Stimulated activated CD4-positive, alpha-beta T cell treated with anti-CD3 and anti-CD28 coated beads, Interleukin-12 subunit alpha, Interleukin-12 subunit beta, amount 100 ng/mL, for 24 hours (primary cell): ENCODE data around the gene SSC4D.
"Not testable (repeated sequence)": the region's sequence is repeated elsewhere in the genome, so short reads cannot be mapped to it uniquely, and the experiment has no call there.

ENCODE experiments used
- DNase-seq, 2 experiments: peaks; one replicate each; pipeline ENCODE4 v3.0.0-alpha.2; 2020; ENCODE audit warnings: low read depth in 2 of 2

The SSC4D gene

DNA sequence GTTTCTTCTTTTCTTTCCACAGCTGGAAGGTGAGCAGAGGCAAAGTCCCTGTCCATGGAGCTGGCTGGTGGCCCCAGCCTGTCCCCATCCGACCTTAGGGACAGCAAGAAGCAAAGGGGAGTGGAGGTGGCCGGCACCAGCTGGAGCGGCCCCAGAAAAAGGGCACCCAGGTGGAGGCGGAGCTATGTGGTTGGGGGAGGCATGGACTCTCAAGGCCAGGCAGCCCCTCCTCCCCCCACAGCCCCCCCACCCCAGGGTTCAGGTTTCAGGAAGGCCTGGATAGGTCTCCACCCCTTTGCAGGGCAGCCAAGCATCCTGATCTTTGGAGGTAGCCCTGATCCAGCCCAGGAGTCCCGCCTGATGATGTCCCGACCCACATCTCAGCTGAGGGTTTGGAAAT is at the start of gene SSC4D:
Gene SSC4D, minus strand, starts transcription at position 161 of the 400 bp plus-strand sequence. CDS start 5,258 bp downstream, outside the sequence.
- DNase-seq, result no peak

DNA sequence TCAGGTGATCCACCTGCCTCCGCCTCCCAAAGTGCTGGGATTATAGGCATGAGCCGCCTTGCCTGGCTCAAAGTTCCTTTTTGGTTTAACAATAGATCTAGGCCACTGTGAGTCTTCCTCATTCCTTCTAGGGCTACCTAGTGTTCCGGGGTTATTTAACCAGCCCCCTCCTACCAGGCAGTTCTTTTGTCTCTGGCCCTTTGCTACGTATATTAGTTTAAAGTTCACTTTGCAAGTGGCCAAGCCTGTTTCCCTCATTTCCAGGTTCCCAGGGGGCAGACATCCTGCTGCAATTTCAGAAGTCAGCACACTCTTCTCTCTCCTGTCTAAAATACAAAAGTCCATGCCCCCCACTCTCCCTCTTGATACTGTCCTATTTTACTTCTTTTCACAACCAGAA is 49.0 kb upstream of the SSC4D start:
- not testable (repeated sequence) for DNase-seq

DNA sequence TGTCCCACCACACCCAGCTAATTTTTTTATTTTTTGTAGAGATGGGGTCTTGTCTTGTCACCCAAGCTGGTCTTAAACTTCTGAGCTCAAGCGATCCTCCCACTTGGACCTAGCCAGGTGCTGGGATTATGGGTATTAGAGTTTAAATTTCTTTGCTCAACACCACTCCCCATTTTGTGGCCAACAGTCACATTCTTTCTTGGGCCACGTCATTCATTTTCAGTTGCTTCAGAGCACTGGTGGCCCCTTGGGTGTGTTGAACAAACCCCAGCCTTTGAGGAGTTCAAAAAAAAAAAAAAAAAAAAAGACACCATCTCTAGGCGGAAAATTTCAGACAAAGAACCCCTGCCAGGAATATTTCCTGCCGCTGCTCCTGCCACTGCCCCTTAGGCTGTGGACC is 47.5 kb upstream of the SSC4D start:
- DNase-seq, result not testable (repeated sequence)

DNA sequence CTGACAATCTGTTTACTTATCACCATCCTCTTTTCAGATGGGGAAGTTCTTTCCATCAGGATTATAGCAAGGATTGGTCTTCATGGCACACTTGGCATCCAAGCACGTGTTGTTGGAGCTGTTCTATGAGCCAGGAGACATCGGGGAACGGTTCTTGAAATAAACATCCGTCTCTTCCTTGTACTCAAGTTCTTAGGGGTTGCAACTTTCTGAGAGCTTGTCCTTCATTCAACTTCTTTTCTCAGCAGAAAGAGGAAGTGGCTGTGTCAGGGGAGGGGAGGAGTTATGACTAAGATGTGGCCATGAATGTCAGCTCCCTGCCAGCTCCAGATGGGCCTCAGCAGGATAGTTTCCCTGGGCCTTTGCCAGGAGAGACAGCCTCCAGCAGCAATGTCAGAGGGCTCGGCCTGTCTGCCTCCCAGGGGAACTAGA is 36.1 kb upstream of the SSC4D start:
- not testable (repeated sequence) for DNase-seq

DNA sequence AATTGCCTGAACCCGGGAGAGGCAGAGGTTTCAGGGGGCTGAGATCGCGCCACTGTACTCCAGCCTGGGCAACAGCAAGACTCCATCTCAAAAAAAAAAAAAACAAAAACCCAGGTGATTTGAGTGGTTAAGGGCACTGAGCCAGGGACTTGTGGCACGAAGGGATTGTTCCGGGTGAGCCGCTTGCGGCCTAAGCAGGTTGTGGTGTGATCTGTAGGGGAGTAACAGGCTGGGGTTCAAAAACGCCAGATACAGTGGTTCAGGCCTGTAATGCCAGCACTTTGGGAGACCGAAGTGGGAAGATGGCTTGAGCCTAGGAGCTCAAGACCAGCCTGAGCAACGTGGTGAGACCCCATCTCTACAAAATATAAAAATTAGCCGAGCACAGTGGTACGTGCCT is 34.3 kb upstream of the SSC4D start:
- DNase-seq, result not testable (repeated sequence)

DNA sequence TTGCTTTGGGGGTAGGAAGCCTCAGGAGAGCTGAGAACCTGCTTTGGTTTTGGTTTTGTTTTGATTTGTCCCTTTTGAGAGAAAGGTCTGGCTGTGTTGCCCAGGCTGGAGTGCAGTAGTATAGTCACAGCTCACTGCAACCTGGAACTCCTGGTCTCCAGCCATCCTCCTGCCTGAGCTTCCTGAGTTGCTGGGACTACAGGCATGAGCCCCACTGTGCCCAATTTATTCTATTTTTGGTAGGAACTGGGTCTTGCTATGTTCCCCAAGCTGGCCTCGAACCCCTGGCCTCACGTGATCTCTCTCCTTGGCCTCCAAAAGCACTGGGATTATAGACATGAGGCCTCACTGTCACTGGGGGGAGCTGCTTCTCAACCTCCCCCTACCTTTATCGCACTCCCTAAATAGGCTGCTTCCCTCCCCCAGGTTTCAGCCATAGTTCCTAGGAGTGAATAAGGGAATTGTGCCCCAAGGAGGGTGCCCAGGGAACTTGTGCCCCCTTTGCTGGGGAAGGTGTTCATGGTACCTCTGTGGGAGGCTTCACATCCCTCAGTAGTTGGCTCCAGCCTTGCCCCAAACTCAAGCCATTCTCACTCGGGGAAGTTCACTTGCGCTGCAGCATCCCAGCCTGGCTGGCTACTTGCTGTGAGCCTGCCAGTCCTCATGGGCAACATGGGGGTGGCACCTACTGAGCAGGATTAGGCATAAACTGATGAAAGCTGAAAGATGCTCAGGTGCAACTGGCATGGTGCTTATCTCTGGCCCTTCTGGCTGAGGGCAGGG is 33.4 kb upstream of the SSC4D start:
- DNase-seq, result not testable (repeated sequence)

DNA sequence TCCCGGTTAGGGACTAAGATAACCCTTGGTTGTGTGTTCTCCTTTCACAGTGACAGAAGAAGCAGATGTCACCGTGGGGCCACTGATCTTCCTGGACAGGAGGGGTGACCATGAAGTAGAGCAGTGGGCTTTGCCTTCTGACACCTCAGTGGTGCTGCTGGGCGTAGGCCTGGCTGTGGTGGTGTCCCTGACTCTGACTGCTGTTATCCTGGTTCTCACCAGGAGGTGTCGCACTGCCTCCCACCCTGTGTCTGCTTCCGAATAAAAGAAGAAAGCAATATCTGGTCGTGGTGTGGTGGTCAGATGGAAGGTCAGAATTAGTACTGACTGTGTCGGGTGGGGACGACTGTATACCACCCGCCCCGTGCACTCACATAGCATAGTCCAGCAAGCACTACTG is 32.3 kb upstream of the SSC4D start:
- DNase-seq, result not testable (repeated sequence)

DNA sequence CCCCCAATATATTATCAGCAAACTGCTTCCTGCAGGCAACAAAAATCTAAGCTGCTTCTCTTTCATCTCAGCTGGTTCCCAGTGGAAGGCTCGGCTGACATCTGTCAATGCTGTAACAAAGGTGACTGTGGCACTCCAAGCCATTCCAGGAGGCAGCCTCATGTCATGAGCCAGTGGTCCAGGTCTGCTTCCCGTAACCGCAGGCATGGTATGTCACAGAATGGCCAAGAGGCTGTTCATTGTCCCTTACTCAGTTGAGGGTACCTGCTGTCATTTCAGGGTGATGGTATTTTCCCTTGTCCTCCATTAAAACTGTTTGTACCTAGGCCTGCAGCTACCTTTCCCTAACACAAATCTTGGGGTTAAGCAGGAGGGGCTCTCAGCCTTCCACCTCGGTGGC is 30.9 kb upstream of the SSC4D start:
- not testable (repeated sequence) for DNase-seq

DNA sequence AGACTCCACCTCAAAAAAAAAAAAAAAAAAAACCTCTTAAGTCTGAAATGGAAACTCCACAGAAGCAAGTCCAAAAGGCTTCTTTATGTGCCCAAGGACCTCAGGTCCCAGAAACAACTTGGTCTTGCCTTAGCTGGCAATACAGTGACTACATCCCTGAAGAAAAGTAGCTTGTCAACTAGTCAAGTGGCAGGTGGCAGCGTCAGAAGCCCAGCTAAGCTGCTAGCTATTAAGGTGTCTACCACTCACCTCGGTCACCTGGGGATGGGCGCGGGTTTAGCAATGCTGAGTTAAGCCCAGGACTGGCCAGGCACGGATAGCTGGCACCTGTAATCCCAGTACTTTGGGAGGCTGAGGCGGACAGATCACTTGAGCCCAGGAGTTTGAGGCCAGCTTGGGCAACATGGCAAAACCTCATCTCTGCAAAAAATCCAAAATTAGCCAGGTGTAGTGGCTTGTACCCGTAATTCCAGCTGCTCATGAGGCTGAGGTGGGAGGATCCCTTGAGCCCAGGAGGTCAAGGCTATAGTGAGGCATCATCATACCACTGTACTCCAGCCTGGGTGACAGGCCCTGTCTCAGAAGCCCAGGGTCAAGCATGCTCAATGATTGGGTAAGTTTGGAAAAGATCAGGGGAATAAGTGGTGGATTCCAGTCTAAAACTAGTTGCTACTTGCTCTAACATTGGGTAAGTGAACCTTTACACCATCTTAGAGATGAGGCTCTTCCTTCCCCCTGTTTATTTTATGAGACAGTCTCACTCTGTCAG is 29.8 kb upstream of the SSC4D start:
- not testable (repeated sequence) for DNase-seq

DNA sequence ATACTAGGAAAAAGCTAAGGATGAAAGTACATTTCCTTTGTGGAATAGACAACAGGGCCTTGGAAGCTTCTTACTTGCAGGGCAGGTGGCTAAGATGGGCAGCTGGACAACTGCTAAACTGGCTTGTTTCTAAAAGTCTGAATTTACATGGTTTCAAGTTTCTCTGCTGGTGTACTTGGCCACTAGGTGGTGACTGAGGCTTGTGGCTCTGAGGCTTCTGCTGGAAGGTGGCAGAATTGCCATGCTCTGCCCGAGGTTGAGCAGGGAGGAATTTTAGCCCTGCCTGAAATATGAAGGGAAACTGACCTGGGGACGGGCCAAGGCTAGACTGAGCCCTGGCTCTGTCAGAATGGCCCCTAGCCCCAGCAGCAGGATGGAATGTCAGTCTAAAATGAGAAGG is 28.4 kb upstream of the SSC4D start:
- peak; percentile 28 to 56 for DNase-seq

DNA sequence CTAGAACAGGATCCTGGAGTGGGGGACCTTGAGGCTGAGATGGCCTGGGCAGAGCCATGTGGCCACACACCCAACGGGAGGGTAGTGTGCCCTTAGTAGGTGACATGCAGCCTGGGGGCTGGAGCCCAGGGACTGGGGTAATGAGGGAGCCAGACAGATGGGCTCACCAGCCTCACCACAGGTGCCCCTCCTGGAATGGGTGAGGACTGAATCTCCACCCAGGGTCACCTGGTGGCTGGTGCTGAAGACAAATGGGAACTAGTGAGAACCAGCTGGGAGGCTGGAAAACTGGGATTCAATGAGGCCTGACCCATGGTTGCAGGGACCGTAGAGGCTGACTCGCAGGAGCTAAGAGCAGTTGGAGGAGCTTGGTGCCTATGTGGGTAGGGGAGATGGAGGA is 21.3 kb upstream of the SSC4D start:
- DNase-seq, result no peak

DNA sequence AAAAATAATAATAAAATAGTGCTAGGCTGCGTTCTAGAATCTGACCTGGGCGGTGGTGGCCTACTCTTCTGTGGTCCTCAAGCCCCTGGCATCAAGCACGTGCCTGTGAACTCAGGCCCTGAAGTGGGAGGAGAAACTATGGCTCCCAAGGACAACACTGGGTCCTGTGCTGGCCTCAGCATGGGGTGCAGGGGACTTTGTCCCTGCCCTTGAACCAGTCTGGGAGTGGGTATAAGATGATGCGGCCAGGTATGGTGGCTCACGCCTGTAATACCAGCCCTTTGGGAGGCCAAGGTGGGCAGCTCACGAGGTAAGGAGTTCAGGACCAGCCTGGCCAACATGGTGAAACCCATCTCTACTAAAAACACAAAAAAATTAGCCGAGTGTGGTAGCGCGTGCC is 20.7 kb upstream of the SSC4D start:
- no peak for DNase-seq

DNA sequence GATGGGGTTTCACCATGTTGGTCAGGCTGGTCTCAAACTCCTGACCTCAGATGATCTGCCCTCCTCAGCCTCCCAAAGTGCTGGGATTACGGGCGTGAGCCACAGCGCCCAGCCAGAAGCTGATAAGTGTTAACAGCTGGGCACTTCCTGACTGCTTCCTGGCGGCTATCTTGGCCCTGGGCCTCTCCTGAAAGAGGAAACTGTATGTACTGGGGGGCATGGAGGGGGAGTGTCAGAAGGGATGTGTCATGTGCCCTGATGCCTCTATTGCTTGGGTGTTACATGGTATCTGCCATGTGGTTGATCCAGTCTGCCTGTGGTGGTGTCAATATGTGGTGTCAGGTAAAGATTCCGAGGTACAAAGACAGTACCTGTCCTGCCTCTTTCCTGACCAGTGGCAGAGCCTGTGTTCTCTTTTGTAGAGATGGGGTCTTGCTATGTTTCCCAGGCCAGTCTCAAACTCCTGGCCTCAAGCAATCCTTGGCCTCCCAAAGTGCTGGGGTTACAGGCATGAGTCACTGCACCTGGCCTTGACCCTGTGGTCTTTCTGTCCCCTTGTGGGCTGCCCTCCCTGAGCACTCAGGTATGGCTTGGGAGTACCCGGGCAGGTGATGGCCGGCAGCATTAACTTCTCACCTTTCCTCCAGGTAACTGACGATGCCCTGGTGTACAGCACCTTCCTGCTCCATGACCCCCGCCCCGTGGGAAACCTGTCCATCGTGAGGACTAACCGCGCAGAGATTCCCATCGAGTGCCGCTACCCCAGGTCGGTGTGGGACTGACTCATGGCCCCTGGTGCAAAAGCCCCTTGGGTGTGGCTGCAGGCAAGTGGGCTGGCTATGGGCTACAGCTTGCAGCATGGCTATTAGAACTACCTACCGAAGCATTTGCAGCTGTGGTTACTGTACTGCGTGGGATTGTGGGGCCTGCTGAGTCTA is 19.6 kb upstream of the SSC4D start:
- DNase-seq, result no peak

DNA sequence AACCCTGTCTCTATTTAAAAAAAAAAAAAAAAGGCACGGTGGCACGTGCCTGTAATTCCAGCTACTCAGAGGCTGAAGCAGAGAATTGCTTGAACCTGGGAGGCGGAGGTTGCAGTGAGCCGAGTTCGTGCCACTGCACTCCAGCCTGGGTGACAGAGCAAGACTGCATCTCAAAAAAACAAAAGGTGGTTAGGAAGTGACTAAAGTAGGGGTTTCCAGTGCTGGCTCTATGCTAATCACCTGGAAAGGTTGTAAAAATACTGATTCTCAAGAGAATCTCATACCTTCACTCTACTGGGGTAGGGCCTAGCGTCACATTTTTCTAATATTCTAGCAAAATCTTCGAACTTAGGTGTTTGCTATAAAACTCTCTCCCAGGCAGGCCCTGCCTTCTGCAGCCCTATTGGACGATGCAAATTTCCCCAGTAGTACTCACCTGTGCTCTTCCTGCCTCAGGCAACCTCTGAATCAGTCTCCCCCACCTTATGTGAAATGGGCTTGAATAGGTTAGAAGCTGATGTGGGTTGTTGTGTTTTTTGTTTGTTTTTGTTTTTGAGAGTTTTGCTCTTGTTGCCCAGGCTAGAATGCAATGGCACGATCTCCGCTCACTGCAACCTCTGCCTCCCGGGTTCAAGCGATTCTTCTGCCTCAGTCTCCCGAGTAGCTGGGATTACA is 18.8 kb upstream of the SSC4D start:
- no peak for DNase-seq

DNA sequence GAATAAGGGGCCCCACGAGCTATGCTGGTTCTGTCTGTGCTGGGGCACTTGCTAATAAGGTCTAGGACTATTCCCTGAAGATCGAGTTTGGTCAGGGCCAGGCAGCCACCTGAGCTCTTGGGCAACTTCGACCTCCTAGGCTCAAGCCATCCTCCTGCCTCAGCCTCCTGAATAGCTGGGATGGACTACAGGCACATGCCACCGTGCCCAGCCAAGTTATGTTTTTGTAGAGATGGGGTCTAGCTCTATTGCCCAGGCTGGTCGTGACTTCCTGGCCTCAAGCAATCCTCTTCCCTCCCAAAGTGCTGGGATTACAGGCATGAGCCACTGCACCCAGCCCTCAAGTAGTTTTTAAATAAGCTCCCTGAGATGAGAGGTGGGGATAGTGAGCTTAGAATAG is 18.1 kb upstream of the SSC4D start:
- no peak for DNase-seq

DNA sequence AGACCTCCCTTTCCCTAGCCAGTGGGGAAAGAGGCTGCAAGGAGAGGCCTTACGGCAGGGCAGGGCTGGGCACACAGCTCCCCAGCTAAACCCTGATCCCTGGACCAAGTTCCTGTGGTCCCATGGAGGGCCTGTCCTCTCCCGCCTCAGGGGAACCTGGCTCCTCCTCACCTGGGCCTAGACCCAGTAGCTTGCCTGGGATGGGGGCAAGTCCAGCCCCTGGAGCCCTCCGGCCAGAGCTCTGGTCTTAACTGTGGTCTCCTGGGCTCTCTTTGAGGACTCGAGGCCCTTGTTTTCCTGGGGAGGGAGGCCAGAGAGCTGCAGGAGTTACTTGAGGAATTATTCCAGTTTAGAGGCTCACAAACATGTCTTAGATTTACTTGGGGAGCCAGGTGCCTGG is 16.7 kb upstream of the SSC4D start:
- no peak for DNase-seq

DNA sequence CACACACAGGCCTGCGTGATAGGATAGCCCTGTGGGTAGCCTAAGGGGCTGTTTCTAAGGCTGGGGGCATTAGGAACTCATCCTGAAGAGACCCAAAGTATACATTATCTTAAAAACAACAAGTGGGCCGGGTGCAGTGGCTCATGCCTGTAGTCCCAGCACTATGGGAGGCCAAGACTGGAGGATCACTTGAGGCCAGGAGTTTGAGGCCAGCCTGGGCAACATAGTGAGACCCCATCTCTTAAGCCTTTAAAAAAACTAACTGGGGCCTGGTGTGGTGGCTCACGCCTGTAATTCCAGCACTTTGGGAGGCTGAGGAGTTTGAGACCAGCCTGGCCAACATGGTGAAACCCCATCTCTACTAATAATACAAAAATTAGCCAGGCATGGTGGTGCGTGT is 16.1 kb upstream of the SSC4D start:
- not testable (repeated sequence) for DNase-seq

DNA sequence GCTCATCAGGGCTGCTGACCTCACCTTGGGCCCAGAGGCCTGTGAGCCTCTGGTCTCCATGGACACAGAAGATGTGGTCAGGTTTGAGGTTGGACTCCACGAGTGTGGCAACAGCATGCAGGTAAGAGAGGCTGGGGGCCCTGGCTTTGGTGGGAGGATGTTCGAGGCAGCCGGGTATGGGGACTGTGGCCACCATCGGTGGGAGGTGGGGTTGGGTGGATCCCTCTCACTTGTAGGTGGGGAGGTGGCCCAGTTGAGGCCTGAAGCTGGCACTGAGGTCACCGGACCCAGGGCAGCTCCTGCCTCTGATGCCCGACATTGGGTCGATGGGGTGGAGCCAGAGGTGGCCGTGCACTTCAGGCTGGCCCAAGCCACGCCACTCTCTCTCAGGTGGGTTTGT is 15.7 kb upstream of the SSC4D start:
- no peak for DNase-seq

DNA sequence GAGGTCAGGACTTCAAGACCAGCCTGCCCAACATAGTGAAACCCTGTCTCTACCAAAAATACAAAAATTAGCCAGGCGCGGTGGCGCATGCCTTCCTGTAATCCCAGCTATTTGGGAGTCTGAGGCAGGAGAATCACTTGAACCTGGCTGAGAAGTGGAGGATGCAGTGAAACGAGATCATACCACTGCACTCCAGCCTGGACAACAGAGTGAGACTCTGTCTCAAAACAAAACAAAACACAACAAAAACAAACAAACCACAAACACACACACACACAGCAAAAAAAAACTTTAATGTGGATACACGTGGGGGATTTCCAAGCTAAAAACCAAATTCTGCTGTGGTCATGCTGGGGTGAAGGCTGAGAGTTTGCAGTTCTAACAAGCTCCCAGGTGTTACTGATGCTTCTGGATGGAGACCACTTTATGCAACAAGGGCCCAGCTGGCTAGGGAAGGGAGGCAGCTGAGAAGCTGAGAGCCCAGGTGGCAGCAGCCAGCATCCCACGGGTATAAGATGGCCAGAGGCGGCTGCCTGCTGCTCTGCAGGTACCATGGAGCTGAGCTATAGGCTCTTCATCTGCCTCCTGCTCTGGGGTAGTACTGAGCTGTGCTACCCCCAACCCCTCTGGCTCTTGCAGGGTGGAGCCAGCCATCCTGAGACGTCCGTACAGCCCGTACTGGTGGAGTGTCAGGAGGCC is 15.1 kb upstream of the SSC4D start, which contains the start of gene ZP3:
Gene ZP3, plus strand, starts transcription at position 538 of the 699 bp plus-strand sequence. Its CDS starts 15 bp downstream, at position 553.
- no peak for DNase-seq

DNA sequence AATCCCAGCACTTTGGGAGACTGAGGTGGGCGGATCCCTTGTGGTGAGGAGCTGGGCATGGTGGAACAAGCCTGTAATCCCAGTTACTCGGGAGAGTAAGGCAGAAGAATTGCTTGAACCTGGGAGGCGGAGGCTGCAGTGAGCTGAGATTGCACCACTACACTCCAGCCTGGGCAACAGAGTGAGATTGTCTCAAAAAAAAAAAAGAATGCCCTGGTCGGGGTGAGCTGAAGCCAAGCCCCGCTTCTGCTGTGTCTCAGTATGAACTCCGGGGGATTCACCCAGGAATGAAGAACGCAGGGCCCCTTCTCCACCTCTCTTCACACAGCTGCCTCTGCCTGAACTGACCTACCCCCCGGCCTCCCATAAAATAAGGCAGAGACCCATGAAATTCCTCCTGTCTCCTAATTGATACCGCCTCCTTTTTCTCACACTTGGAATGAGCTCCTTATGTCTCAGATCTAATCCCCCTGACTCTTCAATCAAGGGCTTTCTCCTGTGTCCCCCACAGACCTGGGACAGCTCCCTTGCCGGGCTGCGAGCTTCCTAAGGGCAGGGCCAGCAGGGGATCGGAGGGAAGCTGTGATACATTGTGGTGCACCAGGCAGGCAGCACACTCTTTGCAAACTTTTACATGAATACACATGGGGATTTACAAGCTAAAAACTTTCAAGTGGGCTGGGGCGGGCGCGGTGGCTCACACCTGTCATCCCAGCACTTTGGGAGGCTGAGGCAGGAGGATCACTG is 14.3 kb upstream of the SSC4D start:
- no peak for DNase-seq
